OCI-LY7 (cell line): Measurements from ENCODE around the gene THRB. TPM values are rescaled to one million over a fixed set of nuclear protein-coding genes. Genes with fewer than 3 reads are reported as not detected.

Source experiments
- BruUV-seq: library from RNA; stranded (reverse); fragments of 400-500 nt; replicated peaks from 2 replicates; lab custom pipeline; 2021; lab: Mats Ljungman, UMichigan
- CTCF ChIA-PET: fragments of 300-600 bp; sonication (Branson Sonifier 250); formaldehyde crosslinking; loops from one replicate; lab custom pipeline; 2022; ENCODE audit warnings: antibody characterized with exemption; ENCODE audit not compliant: unreplicated experiment; lab: Charles Lee
- POLR2A ChIA-PET: fragments of 300-600 bp; sonication (Branson Sonifier 250); formaldehyde crosslinking; loops from one replicate; lab custom pipeline; 2022; ENCODE audit warnings: antibody characterized with exemption; lab: Charles Lee
- DNase-seq: peaks from one replicate; pipeline ENCODE4 v3.0.0-alpha.2; 2015; ENCODE audit warnings: low spot score
- H2AFZ ChIP-seq: fragments of 200-600 bp; sonication (generic), shearing (Covaris generic); 2 replicates; pipeline ENCODE4 v1.6.1; 2014; ENCODE audit warnings: mild to moderate bottlenecking, antibody characterized with exemption, low read length, moderate library complexity
- H3K27ac ChIP-seq: fragments of 200-600 bp; sonication (generic); 2 replicates; pipeline ENCODE4 v1.5.1; 2014; ENCODE audit warnings: mixed run types, low read depth, mild to moderate bottlenecking, moderate library complexity, low read length, inconsistent platforms; ENCODE audit not compliant: poor library complexity, severe bottlenecking
- H3K36me3 ChIP-seq: fragments of 200-600 bp; sonication (generic); 2 replicates; pipeline ENCODE4 v1.6.1; 2014; ENCODE audit warnings: mild to moderate bottlenecking, antibody characterized with exemption, low read length, moderate library complexity, mixed read lengths; ENCODE audit not compliant: insufficient read depth
- H3K4me1 ChIP-seq: fragments of 200-600 bp; sonication (generic); 2 replicates; pipeline ENCODE4 v1.5.1; 2014; ENCODE audit warnings: mild to moderate bottlenecking, low read length; ENCODE audit not compliant: insufficient read depth, poor library complexity, severe bottlenecking
- H3K4me2 ChIP-seq: fragments of 200-600 bp; sonication (generic); 2 replicates; pipeline ENCODE4 v1.6.1; 2014; ENCODE audit warnings: mild to moderate bottlenecking, low read length
- H3K4me3 ChIP-seq: fragments of 200-600 bp; sonication (generic); 2 replicates; pipeline ENCODE4 v1.5.1; 2014; ENCODE audit warnings: mild to moderate bottlenecking, low read depth, low read length; ENCODE audit not compliant: poor library complexity, severe bottlenecking
- H3K79me2 ChIP-seq: fragments of 200-600 bp; sonication (generic); 2 replicates; pipeline ENCODE4 v1.6.1; 2016; ENCODE audit warnings: low read depth, mild to moderate bottlenecking, low read length, moderate library complexity, mixed read lengths; ENCODE audit not compliant: insufficient read depth
- H3K9me2 ChIP-seq: fragments of 200-600 bp; sonication (generic); 2 replicates; pipeline ENCODE4 v1.6.1; 2016; ENCODE audit warnings: mild to moderate bottlenecking, low read length, mixed read lengths; ENCODE audit not compliant: insufficient read depth
- H3K9me3 ChIP-seq: fragments of 200-600 bp; sonication (generic); 2 replicates; pipeline ENCODE4 v1.6.1; 2014; ENCODE audit warnings: mild to moderate bottlenecking, mixed run types, low read length, mixed read lengths
- H4K20me1 ChIP-seq: fragments of 200-600 bp; sonication (generic); 2 replicates; pipeline ENCODE4 v1.6.1; 2014; ENCODE audit warnings: mild to moderate bottlenecking, antibody characterized with exemption, low read length, moderate library complexity, mixed read lengths; ENCODE audit not compliant: insufficient read depth
- CTCF ChIP-seq: fragments of 200-600 bp; sonication (generic); conservative IDR thresholded peaks from 2 replicates; pipeline ENCODE4 v1.5.1; 2014; ENCODE audit warnings: mild to moderate bottlenecking, antibody characterized with exemption, low read length, moderate library complexity, mixed read lengths
- EZH2phosphoT487 ChIP-seq: fragments of 200-600 bp; sonication (generic); IDR thresholded peaks from 2 replicates; pipeline ENCODE4 v1.6.1; 2018; ENCODE audit warnings: low read depth, borderline replicate concordance, mild to moderate bottlenecking, mixed run types, antibody characterized with exemption, low read length, moderate library complexity, mixed read lengths
- intact Hi-C: fragments of 100-400 bp; cut with micrococcal nuclease; formaldehyde crosslinking; loops from one replicate; pipeline ENCODE4 v1.10.0; 2022; ENCODE audit not compliant: unreplicated experiment
- total RNA-seq, 2 experiments: library from RNA; depleted of rRNA in 1 of 2; stranded (reverse); fragments of >200 nt in 1 of 2; shearing (Covaris generic) in 1 of 2; gene quantifications; 2 replicates each; pipeline ENCODE4 v1.2.3, GENCODE V29; 2014 to 2022

THRB gene
- total RNA-seq, 2 experiments from 2014 or later, result not detected

- no peak overlapping the region for H2AFZ ChIP-seq
- H3K9me3 ChIP-seq, result no peaks in the 10 kb centered on the region
- ChIA-PET POLR2A (interaction anchor here (1.9 kb wide), 1 partner anchor 59 kb away, joined by 5 read pairs; no protein-coding TSS in a partner anchor), CTCF (interaction anchor here (0.8 kb wide), 1 partner anchor 10 kb away, joined by 3 read pairs; no protein-coding TSS in a partner anchor)
- no peak overlapping the region for H3K4me3 ChIP-seq
- H3K36me3 ChIP-seq, result no peaks in the 10 kb centered on the region
- no peak for TF ChIP-seq CTCF
- TF ChIP-seq EZH2phosphoT487, result no peak
- DNase-seq, result no peak
- no peaks in the 10 kb centered on the region for H3K79me2 ChIP-seq
- no peaks in the 10 kb centered on the region for H3K4me1 ChIP-seq
- BruUV-seq, result no TSS peak
- no peaks in the 10 kb centered on the region for H3K9me2 ChIP-seq
- H4K20me1 ChIP-seq, result no peaks in the 10 kb centered on the region
- intact Hi-C loops, result no loop called here
- H3K4me2 ChIP-seq, result no peak overlapping the region
- H3K27ac ChIP-seq, result no peak overlapping the region
These were observed 328.1 kb downstream of the THRB start for GRCh38 chr3:24166515-24166914.

- DNase-seq, result no peak
- no peak overlapping the region for H3K4me3 ChIP-seq
- no peaks in the 10 kb centered on the region for H3K4me1 ChIP-seq
- POLR2A ChIA-PET, result interaction anchor here (1.0 to 1.9 kb wide), 3 partner anchors 12 to 60 kb away, joined by 3 to 5 read pairs (median 3); no protein-coding TSS in a partner anchor
- no peak overlapping the region for H3K4me2 ChIP-seq
- no peak overlapping the region for H2AFZ ChIP-seq
- TF ChIP-seq EZH2phosphoT487, result no peak
- no peak for TF ChIP-seq CTCF
- H3K27ac ChIP-seq, result no peak overlapping the region
- no peaks in the 10 kb centered on the region for H3K79me2 ChIP-seq
- no TSS peak for BruUV-seq
- H3K9me2 ChIP-seq, result no peaks in the 10 kb centered on the region
- intact Hi-C loops, result no loop called here
- H4K20me1 ChIP-seq, result no peaks in the 10 kb centered on the region
- H3K9me3 ChIP-seq, result no peaks in the 10 kb centered on the region
- H3K36me3 ChIP-seq, result no peaks in the 10 kb centered on the region
- CTCF ChIA-PET, result no interaction called here
These were observed 329.1 kb downstream of the THRB start for GRCh38 chr3:24165603-24165982.

GRCh38 chr3:24164967-24165602, 329.6 kb downstream of the THRB start:
- CTCF ChIA-PET, result no interaction called here
- no peaks in the 10 kb centered on the region for H3K4me1 ChIP-seq
- no peak for DNase-seq
- no TSS peak for BruUV-seq
- no peaks in the 10 kb centered on the region for H3K79me2 ChIP-seq
- H3K36me3 ChIP-seq, result no peaks in the 10 kb centered on the region
- H3K4me3 ChIP-seq, result no peak overlapping the region
- H2AFZ ChIP-seq, result no peak overlapping the region
- H3K9me3 ChIP-seq, result no peaks in the 10 kb centered on the region
- POLR2A ChIA-PET, result interaction anchor here (0.7 to 1.5 kb wide), 3 partner anchors 11 to 26 kb away, joined by 3 to 4 read pairs (median 3); no protein-coding TSS in a partner anchor
- H3K27ac ChIP-seq, result no peak overlapping the region
- H3K4me2 ChIP-seq, result no peak overlapping the region
- intact Hi-C loops, result no loop called here
- no peaks in the 10 kb centered on the region for H4K20me1 ChIP-seq
- no peak for TF ChIP-seq EZH2phosphoT487
- TF ChIP-seq CTCF, result no peak
- H3K9me2 ChIP-seq, result no peaks in the 10 kb centered on the region
